Measurements from ENCODE around the gene SPAG6.

Gene SPAG6

GRCh38 chr10:22460101-22460500 is 114.8 kb downstream of the SPAG6 start:
- DNase-seq (ENCODE audit: low read depth), result no peak

- no peak for DNase-seq (ENCODE audit: low read depth)
Measured at GRCh38 chr10:22460531-22461403, 115.5 kb downstream of the SPAG6 start.

GRCh38 chr10:22461891-22462290 is 116.6 kb downstream of the SPAG6 start:
- no peak for DNase-seq (ENCODE audit: low read depth)

- no peak for DNase-seq (ENCODE audit: low read depth)
Measured at GRCh38 chr10:22463255-22463654, 118.0 kb downstream of the SPAG6 start.

- DNase-seq (ENCODE audit: low read depth), result no peak
Measured at GRCh38 chr10:22464966-22465629, 119.8 kb downstream of the SPAG6 start.

GRCh38 chr10:22466763-22467334 is 121.6 kb downstream of the SPAG6 start:
- no peak for DNase-seq (ENCODE audit: low read depth)
